D721Med (cell line): ENCODE measurements around the gene RGS4.

ENCODE experiments used
- DNase-seq: peaks from one replicate; pipeline ENCODE4 v3.0.0; 2011; ENCODE audit warnings: low spot score; ENCODE audit not compliant: insufficient read length
- FAIRE-seq: peaks from 2 replicates; lab custom pipeline; 2011; peaks lifted over from hg19 to GRCh38; lab: Jason Lieb, UNC
- CTCF ChIP-seq: IDR thresholded peaks from 2 replicates; pipeline ENCODE4 v1.5.1; 2012; ENCODE audit warnings: mild to moderate bottlenecking, control low read depth; ENCODE audit not compliant: insufficient read depth; ENCODE audit errors: missing control alignments

RGS4 gene

GRCh38 chr1:163066168-163066567 lies 3.0 kb upstream of the RGS4 start:
- FAIRE-seq: no peak
- no peak for TF ChIP-seq CTCF
- no peak for DNase-seq

GRCh38 chr1:163066686-163067085 lies 2.5 kb upstream of the RGS4 start:
- DNase-seq (no peak), FAIRE-seq (no peak)
- TF ChIP-seq CTCF: no peak

GRCh38 chr1:163068716-163069115 lies 445 bp upstream of the RGS4 start:
- FAIRE-seq (no peak), DNase-seq (no peak)
- no peak for TF ChIP-seq CTCF

- FAIRE-seq: peak; percentile 72
- no peak for DNase-seq
- TF ChIP-seq CTCF: no peak
Observed at GRCh38 chr1:163069655-163070277, 605 bp downstream of the RGS4 start.

- FAIRE-seq: peak; percentile 97
- peak; percentile 87 for TF ChIP-seq CTCF
- DNase-seq: no peak
Observed at GRCh38 chr1:163071405-163072255, 2.5 kb downstream of the RGS4 start.

GRCh38 chr1:163072658-163073057 lies 3.5 kb downstream of the RGS4 start:
- DNase-seq (no peak), FAIRE-seq (peak; percentile 67)
- TF ChIP-seq CTCF: no peak

- DNase-seq (no peak), FAIRE-seq (no peak)
- TF ChIP-seq CTCF: no peak
Observed at GRCh38 chr1:163074004-163074403, 4.8 kb downstream of the RGS4 start.
